Stimulated activated CD4-positive, alpha-beta T cell treated with anti-CD3 and anti-CD28 coated beads, Interleukin-1b, Interleukin-23, amount 100 ng/mL, for 4 hours (primary cell): ENCODE measurements around the gene AFM.

Experiments used
- DNase-seq, 2 donors: peaks; one replicate each; pipeline ENCODE4 v3.0.0-alpha.2; 2020; ENCODE audit warnings: low read depth in 2 of 2

Gene AFM

GRCh38 chr4:73481358-73481757 is at the start of gene AFM:
Gene AFM (plus strand): TSS chr4:73481745. CDS start chr4:73481776, 31 bp downstream.
- DNase-seq = no peak

- no peak for DNase-seq
Observed at GRCh38 chr4:73431813-73432168, 49.8 kb upstream of the AFM start.

GRCh38 chr4:73432169-73433000 is 49.2 kb upstream of the AFM start:
- DNase-seq = no peak

GRCh38 chr4:73433140-73433539 is 48.4 kb upstream of the AFM start:
- DNase-seq = no peak

- DNase-seq = no peak
Observed at GRCh38 chr4:73434311-73434710, 47.2 kb upstream of the AFM start.

GRCh38 chr4:73435984-73436383 is 45.6 kb upstream of the AFM start, which contains the start of gene AFP:
Gene AFP (plus strand): TSS chr4:73436221. CDS start chr4:73436263, 42 bp downstream.
- no peak for DNase-seq

GRCh38 chr4:73436674-73437557 is 44.6 kb upstream of the AFM start:
- no peak for DNase-seq

GRCh38 chr4:73437558-73437956 is 44.0 kb upstream of the AFM start:
- DNase-seq = no peak

GRCh38 chr4:73438048-73438447 is 43.5 kb upstream of the AFM start:
- DNase-seq = no peak

- no peak for DNase-seq
Observed at GRCh38 chr4:73438582-73439215, 42.8 kb upstream of the AFM start.

GRCh38 chr4:73439445-73439844 is 42.1 kb upstream of the AFM start:
- no peak for DNase-seq

- no peak for DNase-seq
Observed at GRCh38 chr4:73439991-73440390, 41.6 kb upstream of the AFM start.

GRCh38 chr4:73440653-73441052 is 40.9 kb upstream of the AFM start:
- DNase-seq = no peak

GRCh38 chr4:73442275-73442674 is 39.3 kb upstream of the AFM start:
- no peak for DNase-seq

- DNase-seq = no peak
Observed at GRCh38 chr4:73443224-73443623, 38.3 kb upstream of the AFM start.

GRCh38 chr4:73445383-73446335 is 35.9 kb upstream of the AFM start:
- no peak for DNase-seq

GRCh38 chr4:73446336-73446938 is 35.1 kb upstream of the AFM start:
- no peak for DNase-seq

GRCh38 chr4:73447671-73448070 is 33.9 kb upstream of the AFM start:
- DNase-seq = no peak

- no peak for DNase-seq
Observed at GRCh38 chr4:73448448-73449203, 32.9 kb upstream of the AFM start.

- no peak for DNase-seq
Observed at GRCh38 chr4:73450398-73451004, 31.0 kb upstream of the AFM start.
